HG03103 (cell line): ENCODE data around the gene SCPEP1.
"Not testable (repeated sequence)": the region's sequence is repeated elsewhere in the genome, so short reads cannot be mapped to it uniquely, and the experiment has no call there.

Experiments
- ATAC-seq: cut with Tn5 transposase; IDR thresholded peaks from one replicate; pipeline ENCODE4 v1.9.1; 2021; ENCODE audit warnings: low read depth; ENCODE audit not compliant: unreplicated experiment

The SCPEP1 gene, protein sequence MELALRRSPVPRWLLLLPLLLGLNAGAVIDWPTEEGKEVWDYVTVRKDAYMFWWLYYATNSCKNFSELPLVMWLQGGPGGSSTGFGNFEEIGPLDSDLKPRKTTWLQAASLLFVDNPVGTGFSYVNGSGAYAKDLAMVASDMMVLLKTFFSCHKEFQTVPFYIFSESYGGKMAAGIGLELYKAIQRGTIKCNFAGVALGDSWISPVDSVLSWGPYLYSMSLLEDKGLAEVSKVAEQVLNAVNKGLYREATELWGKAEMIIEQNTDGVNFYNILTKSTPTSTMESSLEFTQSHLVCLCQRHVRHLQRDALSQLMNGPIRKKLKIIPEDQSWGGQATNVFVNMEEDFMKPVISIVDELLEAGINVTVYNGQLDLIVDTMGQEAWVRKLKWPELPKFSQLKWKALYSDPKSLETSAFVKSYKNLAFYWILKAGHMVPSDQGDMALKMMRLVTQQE

DNA sequence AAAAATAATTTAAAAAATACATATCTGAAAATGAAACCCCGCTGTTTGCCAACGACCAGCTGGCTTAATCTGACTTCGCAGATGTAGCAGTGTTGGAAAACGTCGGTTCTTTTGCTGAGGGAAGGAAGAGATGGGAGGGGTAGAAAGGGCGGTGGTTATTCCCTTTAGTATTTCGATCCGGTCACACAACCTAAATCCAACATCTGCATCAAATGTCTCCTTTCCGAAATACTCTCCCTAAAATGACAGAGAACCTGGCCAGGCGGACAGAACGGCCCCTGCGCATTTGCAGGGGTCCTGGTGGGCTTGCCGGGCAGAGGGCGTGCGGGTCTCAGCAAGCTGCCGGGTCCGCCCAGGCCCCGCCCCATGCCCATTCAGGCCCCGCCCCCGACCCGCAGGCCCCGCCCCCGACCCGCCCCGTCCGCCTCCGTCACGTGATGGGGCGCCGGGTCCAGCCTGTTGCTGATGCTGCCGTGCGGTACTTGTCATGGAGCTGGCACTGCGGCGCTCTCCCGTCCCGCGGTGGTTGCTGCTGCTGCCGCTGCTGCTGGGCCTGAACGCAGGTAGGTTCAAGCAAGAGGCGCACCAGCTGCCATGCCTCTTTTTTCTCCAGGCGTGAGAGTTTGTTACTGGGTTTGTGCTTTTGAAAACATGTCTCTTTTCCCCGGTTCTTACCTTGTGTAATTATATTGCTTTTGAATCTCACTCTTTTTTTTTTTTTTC, at the start of gene SCPEP1:
TSS of gene SCPEP1 (plus strand) at position 459 of the 723 bp plus-strand sequence. CDS start at position 488, 29 bp downstream.
- ATAC-seq: peak; percentile 59

DNA sequence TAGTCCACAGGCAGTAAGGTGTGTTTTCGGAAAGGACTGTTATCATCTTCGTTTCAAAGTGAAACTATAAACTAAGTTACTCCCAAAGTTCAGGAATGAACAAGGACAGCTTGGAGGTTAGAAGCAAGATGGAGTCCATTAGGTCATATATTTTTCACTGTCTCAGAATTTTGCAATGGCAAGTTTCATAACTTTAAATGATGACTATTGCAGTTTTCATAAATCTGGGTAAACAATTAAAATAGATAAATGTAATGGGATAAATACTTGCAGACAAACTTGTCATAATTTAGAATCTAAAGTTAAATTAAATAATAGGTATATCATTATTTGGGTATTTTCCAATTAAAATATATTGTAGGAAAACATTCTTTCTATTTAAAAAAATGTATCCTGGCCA, 49.3 kb upstream of the SCPEP1 start:
- ATAC-seq: no peak

DNA sequence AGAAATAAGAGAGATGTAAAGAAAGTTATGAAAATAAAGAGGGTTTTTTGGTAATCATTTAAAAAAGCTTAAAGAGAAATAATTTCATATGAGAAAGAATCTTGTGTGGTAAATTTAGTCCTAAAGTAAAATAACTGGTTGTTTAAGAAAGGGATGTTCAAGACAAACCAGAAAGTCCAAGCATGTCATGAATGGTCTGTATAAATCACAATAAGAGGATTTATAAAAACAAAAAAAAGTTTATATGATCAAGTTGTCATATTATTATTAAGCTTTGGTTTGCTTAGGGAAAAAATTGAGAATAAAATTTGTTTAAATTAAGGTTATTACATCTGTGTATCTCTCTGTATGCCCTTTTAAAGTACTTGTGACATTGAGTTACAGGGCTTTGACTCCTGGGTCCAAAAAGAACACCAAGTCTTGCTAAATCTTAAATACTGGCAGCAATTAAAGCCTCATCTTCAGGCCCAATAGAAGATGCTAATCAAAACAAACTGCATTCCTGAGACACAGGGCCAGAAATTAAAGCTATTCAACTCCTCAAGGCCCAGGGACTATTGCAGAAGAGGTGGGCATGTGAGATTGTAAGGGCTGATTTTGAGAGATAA, 48.5 kb upstream of the SCPEP1 start:
- no peak for ATAC-seq

DNA sequence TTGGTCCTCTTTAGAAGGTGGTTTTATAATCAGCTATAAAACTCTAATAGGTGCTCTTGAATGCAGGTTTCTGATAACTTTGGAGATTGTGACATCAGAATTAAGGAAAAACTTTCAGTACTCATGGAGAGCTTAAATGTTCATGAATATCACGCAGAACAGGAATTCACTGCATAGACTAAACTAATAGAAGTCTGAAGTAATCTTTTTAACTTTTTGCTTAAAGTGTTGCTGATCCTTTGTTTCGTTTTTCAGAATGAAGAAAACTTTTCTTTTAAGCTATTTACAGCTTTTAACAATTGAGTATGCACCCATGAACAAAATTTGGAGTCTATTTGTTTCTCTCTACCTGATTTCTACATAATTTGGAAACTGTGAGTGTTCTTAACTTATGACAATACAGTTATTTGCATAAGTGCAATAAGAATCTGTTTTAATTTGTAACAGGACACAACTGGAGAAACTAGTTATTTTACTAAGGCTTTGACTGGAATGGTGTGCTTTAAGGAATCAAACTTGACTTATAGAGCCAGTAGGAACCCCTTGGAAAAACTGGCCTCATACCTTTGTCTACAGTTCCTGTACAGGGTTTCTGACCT, 47.1 kb upstream of the SCPEP1 start:
- ATAC-seq: no peak

DNA sequence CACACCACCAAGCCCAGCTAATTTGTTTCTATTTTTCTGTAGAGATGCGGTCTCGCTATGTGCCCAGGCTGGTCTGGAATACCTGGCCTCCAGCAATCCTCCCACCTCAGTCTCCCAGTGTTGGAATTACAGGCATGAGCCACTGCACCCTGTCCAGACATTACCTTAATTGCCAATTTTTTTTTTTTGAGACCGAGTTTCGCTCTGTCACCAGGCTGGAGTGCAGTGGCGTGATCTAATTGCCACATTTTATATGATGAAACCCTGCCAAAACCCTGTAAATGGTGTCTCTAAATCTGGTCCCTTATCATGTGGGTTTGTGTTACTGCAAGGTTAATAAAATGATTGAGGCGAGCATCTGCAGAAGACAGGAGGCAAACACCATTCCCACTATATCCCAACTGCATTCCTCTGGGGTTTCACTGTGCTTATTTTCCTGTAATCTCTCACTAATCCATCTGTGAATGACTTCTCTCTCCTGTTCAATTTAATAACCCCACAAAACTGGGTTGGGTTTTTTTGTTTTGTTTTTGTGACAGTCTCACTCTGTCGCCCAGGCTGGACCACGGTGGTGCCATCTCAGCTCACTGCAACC, 44.7 kb upstream of the SCPEP1 start:
- ATAC-seq: no peak

DNA sequence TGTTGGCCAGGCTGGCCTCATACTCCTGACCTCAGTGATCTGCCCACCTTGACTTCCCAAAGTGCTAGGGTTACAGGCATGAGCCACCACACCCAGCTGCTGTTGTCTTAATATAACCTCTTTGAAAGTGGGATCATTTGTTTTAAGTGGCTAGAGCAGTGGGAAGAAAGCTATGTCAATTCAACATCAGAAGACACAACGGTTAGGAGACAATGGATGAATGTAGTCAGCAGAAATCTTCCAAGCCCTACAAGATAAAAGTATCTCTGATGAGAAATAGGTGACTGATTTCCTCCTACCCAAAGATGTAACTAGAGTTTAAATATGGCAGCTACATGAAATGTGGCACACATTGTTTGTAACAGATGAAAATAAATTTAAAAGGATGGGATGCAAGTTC, 44.1 kb upstream of the SCPEP1 start:
- no peak for ATAC-seq

DNA sequence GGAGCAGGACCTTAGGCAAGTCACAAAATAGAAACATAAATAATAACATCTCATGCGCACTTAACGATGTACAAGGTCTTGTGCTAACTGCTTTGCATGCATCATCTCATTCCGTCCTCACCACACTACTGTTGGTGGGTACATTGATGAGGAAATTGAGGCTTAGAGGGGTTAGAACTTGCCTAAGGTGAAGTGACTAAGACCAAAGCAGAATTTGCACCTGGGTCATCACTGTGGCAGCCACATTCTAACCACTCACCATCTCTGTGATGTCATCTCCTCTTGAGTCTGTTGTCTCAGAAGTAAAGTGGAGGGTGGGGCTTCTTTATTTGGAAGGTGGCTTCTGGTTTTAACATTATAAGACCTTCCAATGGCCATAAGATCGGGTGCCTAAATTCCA, 43.7 kb upstream of the SCPEP1 start:
- ATAC-seq: no peak

DNA sequence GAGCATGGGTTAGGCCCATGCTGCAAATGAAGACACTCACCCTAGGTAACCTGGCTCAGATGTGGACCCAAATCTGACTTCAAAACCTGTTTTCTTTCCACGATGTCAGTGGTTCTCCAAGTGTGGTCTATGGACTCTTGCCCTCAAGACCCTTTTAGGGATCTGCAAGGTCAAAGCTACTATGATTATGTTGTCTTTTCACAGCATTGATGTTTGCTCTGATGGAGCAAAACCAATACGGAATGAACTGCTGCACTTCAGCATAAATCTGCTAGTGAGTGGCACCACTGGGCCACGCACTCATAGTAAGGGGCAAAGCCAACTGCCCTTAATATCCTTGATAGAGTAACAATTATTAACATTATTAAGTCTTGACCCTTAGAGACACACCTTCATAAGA, 42.5 kb upstream of the SCPEP1 start:
- ATAC-seq: no peak

DNA sequence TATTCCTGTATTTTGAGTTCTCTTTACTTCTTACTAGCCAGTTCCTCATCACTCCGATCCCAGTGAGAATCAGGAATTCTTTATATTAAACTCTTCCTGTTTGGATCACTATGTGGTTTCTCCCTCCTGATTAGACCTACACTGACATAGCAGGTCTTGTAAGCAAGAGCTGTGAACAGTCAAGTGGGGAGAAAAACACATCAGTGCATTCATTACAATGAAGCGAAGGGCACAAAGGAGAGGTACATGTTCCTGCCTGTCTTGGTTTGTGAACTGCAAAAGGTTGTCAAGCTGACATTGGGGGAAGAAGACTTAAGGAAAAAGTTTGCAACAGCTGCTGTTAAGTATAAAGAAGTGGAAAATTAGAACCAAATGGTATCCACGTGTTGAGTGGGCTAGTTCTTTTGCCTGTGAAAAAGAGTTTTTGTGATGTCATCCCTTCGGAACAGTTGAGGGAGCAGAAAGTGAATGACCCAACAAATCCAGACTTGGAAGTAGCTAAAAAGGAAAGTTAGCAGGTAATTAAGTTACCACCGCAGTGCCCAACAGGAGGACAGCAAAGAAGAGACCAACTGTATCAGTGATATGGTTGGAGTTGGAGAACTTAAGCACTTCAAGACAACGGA, 41.1 kb upstream of the SCPEP1 start:
- ATAC-seq: no peak

DNA sequence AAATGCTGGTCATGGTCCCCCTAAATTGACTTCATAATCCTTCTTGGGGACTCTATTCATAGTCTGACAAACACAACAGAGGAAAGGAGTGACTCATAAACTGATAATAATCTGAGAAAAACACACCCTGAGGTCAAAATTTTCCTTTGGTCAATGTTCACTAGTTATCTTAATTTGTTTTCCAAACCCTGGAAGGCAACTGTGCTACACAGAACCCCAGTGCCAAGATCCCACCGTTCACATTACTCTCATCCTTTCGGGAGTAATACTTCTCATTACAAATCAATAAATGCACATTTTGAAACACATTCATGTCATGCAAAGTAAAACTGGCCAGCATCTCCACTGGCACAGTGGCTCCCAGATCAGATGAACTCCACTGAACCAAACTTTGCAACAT, 40.2 kb upstream of the SCPEP1 start:
- ATAC-seq: no peak

DNA sequence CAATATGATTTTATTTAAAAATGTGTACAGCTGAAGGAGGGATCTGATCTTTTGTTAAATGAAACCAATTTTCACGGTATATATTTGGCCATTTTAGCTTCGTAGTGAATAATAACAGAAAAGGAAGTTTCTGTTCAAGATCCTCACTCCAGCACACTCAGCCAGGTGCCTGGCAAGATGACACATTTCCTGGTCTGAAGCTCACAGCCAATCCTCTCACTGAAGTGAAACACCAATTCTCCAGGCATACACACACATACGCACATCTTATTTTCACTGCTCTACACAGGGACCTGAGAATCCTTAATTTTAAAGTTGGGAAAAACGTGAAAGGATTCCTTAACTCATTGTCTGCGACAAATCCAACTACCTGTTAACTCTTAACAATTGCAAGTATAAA, 39.7 kb upstream of the SCPEP1 start:
- ATAC-seq: not testable (repeated sequence)

DNA sequence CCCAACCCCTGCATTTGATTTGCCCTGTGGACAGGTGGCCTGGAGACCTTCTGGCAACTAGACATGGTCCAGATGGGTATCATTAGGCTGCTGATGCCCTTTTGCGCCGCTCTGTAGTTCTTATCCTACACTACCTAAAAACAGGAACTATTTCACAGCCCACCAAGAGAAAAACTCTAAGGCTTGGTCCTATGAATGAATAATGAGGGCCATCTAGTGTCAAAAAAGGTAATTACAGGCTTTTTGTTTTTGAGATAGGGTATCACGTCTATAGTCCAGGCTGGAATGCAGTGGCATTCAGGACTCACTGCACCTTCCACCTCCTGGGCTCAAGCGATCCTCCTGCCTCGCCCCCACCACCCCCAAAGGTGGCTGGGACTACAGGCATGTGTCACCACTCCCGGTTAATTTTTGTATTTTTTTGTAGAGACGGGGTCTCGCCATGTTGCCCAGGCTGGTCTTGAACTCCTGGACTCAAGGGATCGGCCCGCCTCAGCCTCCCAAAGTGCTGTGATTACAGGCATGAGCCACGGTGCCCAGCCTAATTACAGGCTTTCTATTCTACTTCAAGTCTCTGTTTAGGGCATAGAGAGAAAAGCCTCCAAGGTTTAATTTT, 38.0 kb upstream of the SCPEP1 start:
- no peak for ATAC-seq

DNA sequence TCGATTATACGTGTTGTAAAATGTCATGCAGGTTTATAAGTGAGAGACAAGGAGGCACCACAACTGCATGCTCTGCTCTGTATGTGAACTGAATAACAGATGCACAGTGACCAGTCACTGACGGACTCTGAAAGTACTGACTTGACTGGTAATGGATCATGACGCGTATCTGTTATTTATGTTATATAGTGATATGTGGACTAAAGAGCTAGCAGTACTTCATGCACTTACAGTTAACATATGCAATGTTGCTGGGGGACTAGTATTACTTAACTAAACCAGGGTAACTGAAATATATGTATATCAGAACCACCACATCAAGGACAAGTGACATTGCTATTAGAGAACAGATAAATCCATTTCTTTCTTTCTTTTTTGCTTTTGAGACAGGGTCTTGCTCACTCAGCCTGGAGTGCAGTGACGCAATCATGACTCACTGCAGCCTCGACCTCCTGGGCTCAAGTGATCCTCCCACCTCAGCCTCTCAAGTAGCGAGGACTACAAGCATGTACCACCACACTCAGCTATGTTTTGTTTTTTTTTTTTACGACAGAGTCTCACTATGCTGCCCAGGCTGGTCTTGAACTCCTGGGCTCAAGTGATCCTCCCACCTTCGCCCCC, 34.3 kb upstream of the SCPEP1 start:
- ATAC-seq: no peak

DNA sequence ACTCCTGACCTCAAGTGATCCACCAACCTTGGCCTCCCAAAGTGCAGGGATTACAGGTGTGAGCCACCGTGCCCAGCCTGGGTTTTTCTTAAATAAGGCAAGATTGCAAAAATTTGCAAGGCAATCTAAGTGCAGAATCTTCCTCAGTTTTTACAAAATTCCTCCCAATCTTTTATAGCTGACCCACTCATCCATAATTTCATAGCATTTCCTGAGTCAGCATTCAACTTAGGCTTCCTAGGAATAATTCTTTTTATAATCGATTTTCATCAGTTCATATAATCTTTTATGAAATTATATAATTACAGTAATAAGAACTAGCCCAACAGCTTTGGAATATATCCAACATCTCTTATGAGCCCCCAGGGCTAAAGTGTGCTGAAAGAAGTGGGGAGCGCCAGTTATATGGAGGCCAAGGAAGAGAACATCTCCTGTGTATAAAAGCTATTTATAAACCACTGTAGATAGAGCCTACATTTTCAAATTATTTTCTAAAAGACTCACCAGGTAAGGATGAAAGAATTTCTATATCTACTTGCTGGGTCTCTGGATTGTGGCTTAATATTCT, 31.9 kb upstream of the SCPEP1 start:
- no peak for ATAC-seq

DNA sequence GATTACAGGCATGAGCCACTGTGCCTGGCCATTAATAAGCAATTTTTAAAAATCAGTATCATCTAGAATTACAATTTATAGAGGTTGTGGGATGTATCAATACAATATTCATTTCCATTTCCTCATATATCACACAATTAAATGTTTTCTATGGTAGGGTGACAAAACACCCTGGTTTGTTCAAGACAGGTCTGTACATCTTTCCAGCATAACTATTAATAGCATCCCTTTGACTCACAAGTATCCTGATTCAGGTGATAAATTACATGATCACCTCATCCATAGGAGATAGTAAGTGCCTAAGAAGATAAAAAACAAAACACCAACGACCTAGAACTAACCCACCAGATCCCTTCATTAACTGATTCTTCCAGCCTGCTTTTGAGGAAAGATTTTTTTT, 30.2 kb upstream of the SCPEP1 start:
- no peak for ATAC-seq

DNA sequence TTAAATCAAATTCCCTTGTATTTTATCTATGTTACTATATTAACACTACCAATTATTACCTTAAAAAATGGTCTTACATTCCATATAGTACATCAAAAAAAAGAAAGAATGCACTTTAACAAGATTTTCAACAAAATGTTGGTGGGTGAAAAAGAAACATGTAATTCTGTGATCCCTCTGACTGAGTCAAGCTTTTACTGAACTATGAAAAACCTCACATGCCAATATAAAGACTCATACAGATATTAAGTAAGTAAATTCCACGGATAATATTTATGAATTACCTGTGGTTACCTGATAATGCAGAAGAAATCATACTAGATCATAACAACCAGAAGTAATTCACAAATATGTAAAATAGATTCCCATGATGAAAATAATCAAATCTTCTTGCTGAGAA, 29.4 kb upstream of the SCPEP1 start:
- ATAC-seq: no peak

DNA sequence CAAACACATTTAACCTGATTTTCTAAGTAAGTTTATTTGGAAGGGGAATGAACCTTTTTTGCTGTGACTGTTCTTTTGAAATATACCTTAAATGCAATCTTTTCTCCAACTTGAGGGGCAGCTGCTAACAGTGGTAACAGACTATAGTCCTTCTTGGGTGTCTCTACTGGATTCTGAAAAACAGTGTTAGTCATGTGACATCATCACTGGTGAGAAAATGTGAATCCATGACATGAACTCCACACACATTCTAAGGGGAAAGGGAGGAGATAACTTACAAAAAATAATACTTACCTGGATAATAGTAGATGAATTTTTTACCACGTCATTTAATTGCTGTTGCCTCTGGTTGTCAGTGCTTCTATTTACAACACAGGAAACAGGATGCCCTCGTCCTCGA, 28.3 kb upstream of the SCPEP1 start:
- no peak for ATAC-seq

DNA sequence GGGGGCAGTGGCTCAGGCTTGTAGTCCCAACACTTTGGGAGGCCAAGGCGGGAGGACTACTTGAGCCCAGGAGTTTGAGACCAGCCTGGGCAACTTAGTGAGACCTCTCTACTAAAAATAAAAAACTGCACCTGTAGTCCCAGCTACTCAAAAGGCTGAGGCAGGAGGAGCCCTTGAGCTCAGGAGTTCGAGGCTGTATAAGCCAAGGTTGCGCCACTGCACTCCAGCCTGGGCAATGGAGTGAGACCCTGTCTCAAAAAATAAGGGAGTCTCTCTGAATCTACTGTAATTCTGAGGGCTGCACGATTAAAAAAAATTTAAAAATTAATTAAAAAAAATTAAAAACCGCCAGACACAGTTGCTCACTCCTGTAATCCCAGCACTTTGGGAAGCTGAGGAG, 20.9 kb upstream of the SCPEP1 start:
- ATAC-seq: no peak
